Thyroid gland (tissue), 4 donors: ENCODE measurements around the gene HOMER3.

ENCODE experiments used
- CTCF ChIP-seq, 6 experiments: fragments of 200-600 bp in 3 of 6; fragments of 450-650 bp in 3 of 6; sonication (generic) in 3 of 6; IDR thresholded peaks; one replicate each; pipeline ENCODE4 v1.5.1; 2016 to 2019; ENCODE audit warnings: antibody characterized with exemption in 6 of 6, mild to moderate bottlenecking in 2 of 6, inconsistent platforms in 1 of 6, moderate library complexity in 1 of 6
- POLR2A ChIP-seq, 2 donors: fragments of 450-650 bp; IDR thresholded peaks; one replicate each; pipeline ENCODE4 v1.6.1; 2017; ENCODE audit warnings: antibody characterized with exemption in 2 of 2, mild to moderate bottlenecking in 2 of 2, moderate library complexity in 1 of 2

- TF ChIP-seq CTCF (IDR thresholded peaks at IDR 0.05) (no peak), POLR2A (IDR thresholded peaks at IDR 0.05) (no peak)
Measured at GRCh38 chr19:18949858-18950257, 8.8 kb upstream of the HOMER3 start.
